ENCODE results near the gene STARD3NL.

- no peak for TF ChIP-seq CTCF (conservative IDR thresholded peaks at IDR 0.05; ENCODE audit: low read depth, low read length)
- no peak for TF ChIP-seq POLR2A (IDR thresholded peaks at IDR 0.05; ENCODE audit: low read depth, low read length)
- TF ChIP-seq CEBPB (IDR thresholded peaks at IDR 0.05; ENCODE audit: low read depth, low read length), result no peak
Measured at GRCh38 chr7:38211486-38211885, 33.4 kb downstream of the STARD3NL start.

Data from IMR-90 (cell line).